H1 (cell line): ENCODE results near the gene TBC1D22A. TPM values are rescaled to one million over a fixed set of nuclear protein-coding genes. Genes with fewer than 3 reads are reported as not detected.

Experiments used
- CTCF ChIA-PET: fragments of 300-600 bp; sonication (Branson Sonifier 250); formaldehyde crosslinking; loops from one replicate; lab custom pipeline; 2021; ENCODE audit not compliant: partially characterized antibody; lab: Charles Lee
- POLR2A ChIA-PET: fragments of 300-600 bp; sonication (Branson Sonifier 250); formaldehyde crosslinking; loops from one replicate; lab custom pipeline; 2021; ENCODE audit warnings: inconsistent platforms; ENCODE audit not compliant: partially characterized antibody; lab: Charles Lee
- DNase-seq, 2 experiments: peaks; one replicate each; pipeline versions ENCODE4 v3.0.0 to v3.0.0-alpha.2; 2010 to 2022; ENCODE audit warnings: low spot score in 2 of 2, low read depth in 1 of 2, mixed read lengths in 1 of 2
- FAIRE-seq: peaks from 2 replicates; lab custom pipeline; 2011; peaks lifted over from hg19 to GRCh38; lab: Jason Lieb, UNC
- H2AFZ ChIP-seq: 2 replicates; pipeline ENCODE4 v1.8.1; 2012; ENCODE audit warnings: low read length, inconsistent platforms
- H2AK5ac ChIP-seq: 2 replicates; pipeline ENCODE4 v1.6.1; 2013; ENCODE audit warnings: low read depth, low read length
- H2BK120ac ChIP-seq: replicated peaks from 2 replicates; pipeline ENCODE3; 2013; ENCODE audit warnings: low read depth, low read length, inconsistent platforms
- H2BK12ac ChIP-seq: 2 replicates; pipeline ENCODE4 v1.6.1; 2013; ENCODE audit warnings: low read depth, low read length
- H2BK15ac ChIP-seq: 2 replicates; pipeline ENCODE4 v1.6.1; 2013; ENCODE audit warnings: low read length
- H2BK20ac ChIP-seq: 2 replicates; pipeline ENCODE4 v1.6.1; 2013; ENCODE audit warnings: low read length
- H2BK5ac ChIP-seq: 2 replicates; pipeline ENCODE4 v1.6.1; 2013; ENCODE audit warnings: low read depth, low read length
- H3K14ac ChIP-seq: 2 replicates; pipeline ENCODE4 v1.6.1; 2013; ENCODE audit warnings: inconsistent platforms; ENCODE audit not compliant: insufficient read length
- H3K18ac ChIP-seq: 2 replicates; pipeline ENCODE4 v1.6.1; 2013; ENCODE audit warnings: low read length; ENCODE audit errors: extremely low read depth
- H3K23ac ChIP-seq: 2 replicates; pipeline ENCODE4 v1.6.1; 2013; ENCODE audit warnings: inconsistent platforms; ENCODE audit not compliant: insufficient read length
- H3K23me2 ChIP-seq: 2 replicates; pipeline ENCODE4 v1.6.1; 2013; ENCODE audit warnings: low read depth, low read length
- H3K27ac ChIP-seq: 2 replicates; pipeline ENCODE4 v1.6.1; 2011; ENCODE audit warnings: low read depth, low read length, inconsistent platforms
- H3K27me3 ChIP-seq, 4 experiments: replicated peaks in 1 of 4; 1 replicate in 1 of 4; 2 replicates in 3 of 4; pipeline versions ENCODE4 v1.6.1 to v1.8.1; 2011 to 2013; ENCODE audit warnings: low read length in 3 of 4, mild to moderate bottlenecking in 3 of 4, inconsistent platforms in 2 of 4, mixed read lengths in 2 of 4, moderate library complexity in 1 of 4; ENCODE audit not compliant: control insufficient read depth in 3 of 4, insufficient read depth in 3 of 4; ENCODE audit errors: extremely low read depth in 1 of 4
- H3K36me3 ChIP-seq, 4 experiments: 2 replicates each; pipeline versions ENCODE4 v1.6.1 to v1.8.1; 2011 to 2013; ENCODE audit warnings: mild to moderate bottlenecking in 4 of 4, low read length in 3 of 4, moderate library complexity in 2 of 4, control low read depth in 1 of 4, inconsistent platforms in 1 of 4; ENCODE audit not compliant: insufficient read depth in 4 of 4, control insufficient read depth in 2 of 4
- H3K4ac ChIP-seq: replicated peaks from 2 replicates; pipeline ENCODE3; 2013; ENCODE audit warnings: low read length, low read depth, mixed read lengths, inconsistent platforms; ENCODE audit not compliant: insufficient read length
- H3K4me1 ChIP-seq, 4 experiments: replicated peaks in 1 of 4; 1 replicate in 1 of 4; 2 replicates in 3 of 4; pipeline versions ENCODE4 v1.6.1 to v1.8.1; 2011 to 2013; ENCODE audit warnings: low read length in 3 of 4, inconsistent platforms in 2 of 4, mixed read lengths in 1 of 4; ENCODE audit not compliant: insufficient read depth in 4 of 4, control insufficient read depth in 3 of 4
- H3K4me2 ChIP-seq, 2 experiments: 2 replicates each; pipeline versions ENCODE4 v1.6.1 to v1.8.1; 2011 to 2013; ENCODE audit warnings: low read depth in 2 of 2, low read length in 2 of 2, control low read depth in 1 of 2, inconsistent platforms in 1 of 2, mild to moderate bottlenecking in 1 of 2; ENCODE audit not compliant: insufficient read depth in 1 of 2
- H3K4me3 ChIP-seq, 4 experiments: fragments of 200-600, 300-600 bp in 1 of 4; sonication (generic), shearing (Covaris generic), sonication (Bioruptor Twin) in 1 of 4; 2 replicates each; pipeline versions ENCODE4 v1.5.1 to v1.8.1; 2011 to 2016; ENCODE audit warnings: low read length in 4 of 4, low read depth in 3 of 4, control low read depth in 2 of 4, inconsistent platforms in 2 of 4, mild to moderate bottlenecking in 2 of 4, mixed read lengths in 1 of 4, moderate library complexity in 1 of 4; ENCODE audit not compliant: insufficient read depth in 2 of 4; ENCODE audit errors: extremely low read depth in 1 of 4
- H3K56ac ChIP-seq: replicated peaks from 2 replicates; pipeline ENCODE3; 2013; ENCODE audit warnings: low read depth, mild to moderate bottlenecking, mixed read lengths, low read length, inconsistent platforms; ENCODE audit not compliant: insufficient read length
- H3K79me1 ChIP-seq: 2 replicates; pipeline ENCODE4 v1.6.1; 2013; ENCODE audit warnings: low read depth, low read length, control low read depth
- H3K79me2 ChIP-seq, 2 experiments: 2 replicates each; pipeline versions ENCODE4 v1.6.1 to v1.8.1; 2012 to 2013; ENCODE audit warnings: low read length in 2 of 2, mild to moderate bottlenecking in 2 of 2, inconsistent platforms in 1 of 2; ENCODE audit not compliant: insufficient read depth in 2 of 2, control insufficient read depth in 1 of 2
- H3K9ac ChIP-seq, 4 experiments: replicated peaks in 1 of 4; 1 replicate in 1 of 4; 2 replicates in 3 of 4; pipeline versions ENCODE4 v1.6.1 to v1.8.1; 2011 to 2013; ENCODE audit warnings: low read depth in 3 of 4, low read length in 3 of 4, control low read depth in 2 of 4, mild to moderate bottlenecking in 2 of 4, moderate library complexity in 2 of 4, inconsistent platforms in 1 of 4; ENCODE audit errors: extremely low read depth in 1 of 4
- H3K9me3 ChIP-seq, 2 experiments: 2 replicates each; pipeline versions ENCODE4 v1.6.1 to v1.8.1; 2012 to 2013; ENCODE audit warnings: mild to moderate bottlenecking in 2 of 2, moderate library complexity in 2 of 2, control low read depth in 1 of 2, inconsistent platforms in 1 of 2, low read depth in 1 of 2, low read length in 1 of 2, mixed read lengths in 1 of 2; ENCODE audit not compliant: insufficient read depth in 2 of 2
- H4K20me1 ChIP-seq, 2 experiments: replicated peaks in 1 of 2; 2 replicates each; pipeline versions ENCODE3 to v1.8.1; 2011 to 2013; ENCODE audit warnings: inconsistent platforms in 2 of 2, low read length in 2 of 2, mild to moderate bottlenecking in 1 of 2; ENCODE audit not compliant: insufficient read depth in 2 of 2, control insufficient read depth in 1 of 2
- H4K5ac ChIP-seq: 2 replicates; pipeline ENCODE4 v1.6.1; 2013; ENCODE audit warnings: low read length, low read depth, mixed read lengths, inconsistent platforms; ENCODE audit not compliant: insufficient read length
- H4K8ac ChIP-seq: 2 replicates; pipeline ENCODE4 v1.8.0; 2013; ENCODE audit warnings: mild to moderate bottlenecking, moderate library complexity, low read length, inconsistent platforms; ENCODE audit not compliant: insufficient read depth; ENCODE audit errors: extremely low read depth
- H4K91ac ChIP-seq: replicated peaks from 2 replicates; pipeline ENCODE3; 2013; ENCODE audit warnings: low read length, mixed read lengths, inconsistent platforms; ENCODE audit not compliant: insufficient read length
- BRCA1 ChIP-seq: IDR thresholded peaks from 2 replicates; pipeline ENCODE4 v1.6.1; 2012; ENCODE audit warnings: low read depth, low read length, improper control_type of control experiment
- CBX8 ChIP-seq: fragments of 300-800, 300-1000 bp; sonication (generic); IDR thresholded peaks from 2 replicates; pipeline ENCODE4 v1.7.1; 2016; ENCODE audit warnings: low read depth, low read length, borderline replicate concordance
- CHD1 ChIP-seq: IDR thresholded peaks from 2 replicates; pipeline ENCODE4 v1.6.1; 2012; ENCODE audit warnings: low read depth, low read length, improper control_type of control experiment
- CHD2 ChIP-seq: IDR thresholded peaks from 2 replicates; pipeline ENCODE4 v1.6.1; 2012; ENCODE audit warnings: low read length, improper control_type of control experiment
- GTF2F1 ChIP-seq: IDR thresholded peaks from 2 replicates; pipeline ENCODE4 v1.6.1; 2012; ENCODE audit warnings: low read depth, low read length, improper control_type of control experiment, borderline replicate concordance
- NRF1 ChIP-seq: IDR thresholded peaks from 2 replicates; pipeline ENCODE4 v1.6.1; 2011; ENCODE audit warnings: mild to moderate bottlenecking, low read depth, low read length, improper control_type of control experiment
- PHF8 ChIP-seq: fragments of 200-600 bp; sonication (generic); conservative IDR thresholded peaks from 2 replicates; pipeline ENCODE4 v1.7.1; 2012; ENCODE audit warnings: low read depth, mild to moderate bottlenecking, inconsistent platforms, low read length, moderate library complexity
- POLR2A ChIP-seq, 2 experiments: IDR thresholded peaks; 1 replicate in 1 of 2; 2 replicates in 1 of 2; pipeline ENCODE4 v1.6.1; 2011; ENCODE audit warnings: low read depth in 2 of 2, low read length in 2 of 2, mild to moderate bottlenecking in 2 of 2; ENCODE audit errors: control extremely low read depth in 1 of 2
- RNF2 ChIP-seq: fragments of 200-900, 300-1000 bp; sonication (generic); IDR thresholded peaks from 2 replicates; pipeline ENCODE4 v1.7.1; 2016; ENCODE audit warnings: borderline replicate concordance, low read depth, mild to moderate bottlenecking, antibody characterized with exemption, low read length; ENCODE audit not compliant: poor library complexity, severe bottlenecking; ENCODE audit errors: missing control alignments
- SP2 ChIP-seq: IDR thresholded peaks from 2 replicates; pipeline ENCODE4 v1.6.1; 2012; ENCODE audit warnings: mild to moderate bottlenecking, low read length, inconsistent platforms
- TAF1 ChIP-seq: IDR thresholded peaks from 2 replicates; pipeline ENCODE4 v1.6.1; 2011; ENCODE audit warnings: mild to moderate bottlenecking, low read depth, low read length
- TBP ChIP-seq: IDR thresholded peaks from 2 replicates; pipeline ENCODE4 v1.6.1; 2011; ENCODE audit warnings: low read depth, low read length, improper control_type of control experiment
- TEAD4 ChIP-seq: IDR thresholded peaks from 2 replicates; pipeline ENCODE4 v1.6.1; 2012; ENCODE audit warnings: low read depth, low read length, inconsistent platforms, mixed read lengths
- YY1 ChIP-seq: IDR thresholded peaks from 2 replicates; pipeline ENCODE4 v1.6.1; 2011; ENCODE audit warnings: low read depth, mild to moderate bottlenecking, low read length
- whole genome bisulfite sequencing, 2 experiments: shearing (Covaris generic) in 1 of 2; methylation state at CpG; one replicate each; pipeline versions ENCODE4 v1.1.6 to v1.1.7; 2013 to 2015; ENCODE audit warnings: low lambda C conversion rate in 2 of 2, mixed read lengths in 2 of 2, inconsistent platforms in 1 of 2, low coverage in 1 of 2, missing lambda C conversion rate in 1 of 2; ENCODE audit not compliant: insufficient replicate concordance in 2 of 2, insufficient coverage in 1 of 2, insufficient read length in 1 of 2; ENCODE audit errors: extremely low coverage in 1 of 2, missing lambda C conversion rate in 1 of 2; 5-methylcytosine and 5-hydroxymethylcytosine counted together
- polyA plus RNA-seq, 7 experiments: library from polyadenylated mRNA; depleted of rRNA in 3 of 7; stranded (reverse) in 5 of 7; unstranded in 2 of 7; fragments of >200 nt in 5 of 7; fragments of 200-250 nt in 2 of 7; gene quantifications; 1 replicate in 5 of 7; 2 replicates in 1 of 7; 4 replicates in 1 of 7; pipeline versions ENCODE4 v1.2.1 to v1.2.3, GENCODE V29; 2011 to 2013; ENCODE audit warnings: missing spikeins in 2 of 7, mixed read lengths in 2 of 7
- total RNA-seq: library from RNA; stranded (reverse); fragmentation: NEBNext Ultra II Directional; extraction: Animal tissue kit (Norgen Biotek cat#: 25700); gene quantifications from 2 replicates; pipeline ENCODE4 v1.2.1, GENCODE V29; 2021

Gene TBC1D22A
- total and polyA plus RNA-seq, 2 of the 8 experiments (the other 6 are each of a cell fraction or from before 2014, with no cell fraction given) = 11.9 to 18.4 TPM

GRCh38 chr22:47160781-47161520 is 398.5 kb downstream of the TBC1D22A start:
- Histone ChIP-seq H3K4me3 (no peak overlapping the region), H3K4ac (no peak overlapping the region), H3K23ac (no peak overlapping the region), H2AFZ (no peak overlapping the region), H4K5ac (no peak overlapping the region), H3K27me3 (no peaks in the 10 kb centered on the region), H3K14ac (no peak overlapping the region), H3K27ac (no peak overlapping the region), H4K20me1 (peaks cover 3 to 12% of the 10 kb centered on the region in 2 experiments), H3K79me2 (peaks cover 0 to 5% of the 10 kb centered on the region in 2 experiments; a peak in 1 of 4 replicates), H3K56ac (no peak overlapping the region), H3K9ac (no peak overlapping the region), H3K23me2 (peaks cover 10% of the 10 kb centered on the region; the same call in 1 of the 2 replicates), H4K91ac (no peak overlapping the region), H3K9me3 (no peaks in the 10 kb centered on the region), H3K79me1 (peaks cover 3% of the 10 kb centered on the region), H2AK5ac (no peak overlapping the region), H2BK5ac (no peak overlapping the region), H3K4me1 (no peaks in the 10 kb centered on the region; a peak in 1 of 7 replicates), H2BK12ac (no peak overlapping the region), H2BK120ac (no peak overlapping the region), H3K4me2 (no peak overlapping the region), H3K36me3 (peaks cover 0 to 11% (median 3%) of the 10 kb centered on the region in 4 experiments; a peak in 2 of 8 replicates), H4K8ac (no peak overlapping the region), H2BK20ac (no peak overlapping the region), H3K18ac (no peak overlapping the region), H2BK15ac (no peak overlapping the region)
- DNase-seq = no peak
- ChIA-PET POLR2A (no interaction called here), CTCF (interaction anchor here (1.2 kb wide), 2 partner anchors 246 to 328 kb away, joined by 3 read pairs; no protein-coding TSS in a partner anchor)
- 91% methylated on average over 12 of the region's 15 CpGs; no CpG with 5 or more reads in 1 of the 2 experiments for WGBS, 2 experiments
- FAIRE-seq = no peak
- TF ChIP-seq TBP (no peak), GTF2F1 (no peak), RNF2 (no peak), CHD2 (no peak), SP2 (no peak), NRF1 (no peak), TEAD4 (no peak), BRCA1 (no peak), YY1 (no peak), TAF1 (no peak), CBX8 (no peak), POLR2A (IDR thresholded peaks at IDR 0.05; ENCODE audit: control extremely low read depth in 1 of 2, low read depth in 2 of 2, low read length in 2 of 2) (no peak), CHD1 (no peak), PHF8 (no peak)
